Measurements from ENCODE around the gene SPTBN1. TPM values are rescaled to one million over a fixed set of nuclear protein-coding genes. Genes with fewer than 3 reads are reported as not detected.

The SPTBN1 gene
- total and polyA plus RNA-seq, 2 of the 13 experiments (the other 11 are each of a cell fraction or from before 2014, with no cell fraction given): 123 to 299 TPM

- TF ChIP-seq ZBTB14 (CRISPR knock-in tag; IDR thresholded peaks at IDR 0.05) (no peak), ZNF264 (CRISPR knock-in tag; IDR thresholded peaks at IDR 0.05) (peak; percentile 61; the same call in 1 of the 2 replicates), ZNF17 (CRISPR knock-in tag; IDR thresholded peaks at IDR 0.05) (no peak), POLR2G (IDR thresholded peaks at IDR 0.05; ENCODE audit: low read depth, low read length) (no peak; the same call in 1 of the 2 replicates), FOXA1 (IDR thresholded peaks at IDR 0.05) (no peak), FOXA1 (CRISPR knock-in tag; IDR thresholded peaks at IDR 0.05) (no peak), MATR3 (CRISPR knock-in tag; IDR thresholded peaks at IDR 0.05) (no peak), ZNF451 (CRISPR knock-in tag; IDR thresholded peaks at IDR 0.05) (no peak), USF2 (IDR thresholded peaks at IDR 0.05; ENCODE audit: low read depth, low read length) (no peak), USF2 (CRISPR knock-in tag; IDR thresholded peaks at IDR 0.05; ENCODE audit: borderline replicate concordance) (no peak), ZNF878 (CRISPR knock-in tag; IDR thresholded peaks at IDR 0.05) (no peak), KLF15 (CRISPR knock-in tag; IDR thresholded peaks at IDR 0.05; ENCODE audit: borderline replicate concordance) (no peak), CENPBD1 (CRISPR knock-in tag; IDR thresholded peaks at IDR 0.05; ENCODE audit: borderline replicate concordance, low read depth) (no peak), ZC3H13 (CRISPR knock-in tag; IDR thresholded peaks at IDR 0.05) (no peak), ELF4 (CRISPR knock-in tag; IDR thresholded peaks at IDR 0.05; ENCODE audit: borderline replicate concordance) (peak; percentile 74; the same call in 1 of the 2 replicates), AFF4 (CRISPR knock-in tag; IDR thresholded peaks at IDR 0.05) (no peak), ZNF563 (CRISPR knock-in tag; IDR thresholded peaks at IDR 0.05) (no peak), GPN1 (CRISPR knock-in tag; IDR thresholded peaks at IDR 0.05; ENCODE audit: borderline replicate concordance) (no peak), PAX8 (CRISPR knock-in tag; IDR thresholded peaks at IDR 0.05; ENCODE audit: borderline replicate concordance) (0 out of 2 replicates have a peak, but pooled peaks have one; percentile 76), KLF9 (CRISPR knock-in tag; IDR thresholded peaks at IDR 0.05; ENCODE audit: low read depth) (no peak), ZFP37 (CRISPR knock-in tag; IDR thresholded peaks at IDR 0.05; ENCODE audit: borderline replicate concordance) (no peak), ZSCAN22 (CRISPR knock-in tag; IDR thresholded peaks at IDR 0.05) (no peak)
Observed at GRCh38 chr2:54618646-54619565, 162.8 kb downstream of the SPTBN1 start (continued).
